Right lobe of liver (tissue), 6 donors: ENCODE results near the gene LRMDA. TPM values are rescaled to one million over a fixed set of nuclear protein-coding genes. Genes with fewer than 3 reads are reported as not detected.

ENCODE experiments used
- ATAC-seq, 4 donors: fragments of 200-7000 bp; cut with Tn5 transposase; one replicate each; pipeline ENCODE4 v1.9.1; 2020; ENCODE audit warnings: mild to moderate bottlenecking in 4 of 4, moderate library complexity in 4 of 4
- DNase-seq, 3 donors: peaks; one replicate each; pipeline ENCODE4 v3.0.0-alpha.2; 2020
- H3K27ac ChIP-seq, 3 donors: fragments of 200-600 bp; one replicate each; pipeline ENCODE4 v1.8.0; 2022
- H3K27me3 ChIP-seq, 2 donors: fragments of 200-600 bp; one replicate each; pipeline ENCODE4 v1.8.0; 2022
- H3K36me3 ChIP-seq, 4 donors: fragments of 200-600 bp; sonication (generic) in 1 of 4; one replicate each; pipeline versions ENCODE4 v1.5.1 to v1.8.0; 2017 to 2022; ENCODE audit warnings: control low read depth in 1 of 4
- H3K4me1 ChIP-seq, 4 donors: fragments of 200-600 bp; sonication (generic) in 1 of 4; one replicate each; pipeline versions ENCODE4 v1.5.1 to v1.8.0; 2017 to 2022; ENCODE audit warnings: control low read depth in 1 of 4
- H3K4me3 ChIP-seq, 3 donors: fragments of 200-600 bp; one replicate each; pipeline ENCODE4 v1.8.0; 2022
- H3K9me3 ChIP-seq, 4 donors: fragments of 200-600 bp; sonication (generic) in 1 of 4; one replicate each; pipeline versions ENCODE4 v1.5.1 to v1.8.0; 2017 to 2022; ENCODE audit warnings: control low read depth in 1 of 4
- POLR2A ChIP-seq: fragments of 450-650 bp; IDR thresholded peaks from one replicate; pipeline ENCODE4 v1.6.1; 2017; ENCODE audit warnings: antibody characterized with exemption, mild to moderate bottlenecking
- WGBS: methylation state at CpG from one replicate; pipeline ENCODE4 v1.1.6; 2018; ENCODE audit warnings: low coverage, low lambda C conversion rate; ENCODE audit not compliant: insufficient coverage; ENCODE audit errors: missing lambda C conversion rate; 5-methylcytosine and 5-hydroxymethylcytosine counted together
- intact Hi-C, 2 donors: fragments of 100-400 bp; cut with DNase I; formaldehyde crosslinking; loops; one replicate each; pipeline versions ENCODE4 v1.11.2 to v1.14.1; 2022
- total RNA-seq, 6 experiments: library from RNA; depleted of rRNA in 2 of 6; stranded (reverse); fragments of >200 nt in 2 of 6; fragmentation: NEBNext Ultra II Directional in 3 of 6; extraction: Animal tissue kit (Norgen Biotek cat#: 25700) in 3 of 6; gene quantifications; one replicate each; pipeline versions ENCODE4 v1.1.0 to v1.2.4, GENCODE V29; 2016 to 2023
- TF ChIP-seq, protein P1 (sequence below), 4 donors: fragments of 200-600 bp in 3 of 4; fragments of 450-650 bp in 1 of 4; IDR thresholded peaks; one replicate each; pipeline versions ENCODE4 v1.5.1 to v1.8.0; 2016 to 2022; ENCODE audit warnings: antibody characterized with exemption in 4 of 4, mild to moderate bottlenecking in 2 of 4
- donor health status: DM: no; HTN: yes; CAD: no.
- donor health status: DM: no; HTN: no; CAD: no.
- donor health status: DM: no; HTN: no; CAD: no.
- donor health status: DM: no; HTN: yes; CAD: no.
- donor health status: DM: no; HTN: yes; CAD: no.

Gene LRMDA
- total RNA-seq, 6 experiments from 2014 or later, result 9.9 to 19.9 (median 16.3) TPM

DNA sequence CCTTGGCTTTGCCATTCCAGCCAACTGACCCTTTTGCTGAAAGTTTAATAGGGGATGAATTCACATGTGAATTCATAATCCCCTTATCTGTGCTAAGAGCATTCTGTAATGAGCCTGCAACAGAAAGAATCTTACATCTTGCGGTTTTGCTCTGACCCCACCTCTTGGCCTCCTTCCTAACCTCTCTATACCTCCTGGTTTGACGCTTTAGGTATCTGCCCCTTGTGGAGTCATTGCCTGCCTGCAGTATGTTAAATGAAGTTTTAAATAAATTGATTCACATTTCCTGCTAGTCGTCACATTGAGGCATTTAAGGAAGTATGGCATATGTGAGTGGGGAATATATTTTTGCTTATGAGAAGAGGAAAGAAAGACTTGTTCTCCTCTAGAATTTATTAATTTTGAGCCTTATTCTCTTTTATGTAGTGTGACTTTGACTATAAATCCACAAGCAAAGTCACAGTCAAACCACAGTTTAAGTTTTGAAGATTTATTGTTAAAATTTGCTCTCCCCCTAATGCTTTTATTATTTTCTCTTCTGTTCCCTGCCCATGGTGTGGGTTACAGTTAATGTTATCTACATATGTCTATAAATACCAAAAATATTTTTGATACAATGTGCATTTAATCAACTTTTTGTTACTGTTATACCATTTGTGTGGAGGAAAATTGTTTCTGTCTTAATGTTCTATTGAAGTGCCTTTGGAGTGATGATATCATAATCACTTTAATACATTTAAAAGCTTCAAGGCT, 60.9 kb downstream of the LRMDA start:
- WGBS, result 51% methylated on average over 3 of the region's 3 CpGs
- TF ChIP-seq, protein P1, sequence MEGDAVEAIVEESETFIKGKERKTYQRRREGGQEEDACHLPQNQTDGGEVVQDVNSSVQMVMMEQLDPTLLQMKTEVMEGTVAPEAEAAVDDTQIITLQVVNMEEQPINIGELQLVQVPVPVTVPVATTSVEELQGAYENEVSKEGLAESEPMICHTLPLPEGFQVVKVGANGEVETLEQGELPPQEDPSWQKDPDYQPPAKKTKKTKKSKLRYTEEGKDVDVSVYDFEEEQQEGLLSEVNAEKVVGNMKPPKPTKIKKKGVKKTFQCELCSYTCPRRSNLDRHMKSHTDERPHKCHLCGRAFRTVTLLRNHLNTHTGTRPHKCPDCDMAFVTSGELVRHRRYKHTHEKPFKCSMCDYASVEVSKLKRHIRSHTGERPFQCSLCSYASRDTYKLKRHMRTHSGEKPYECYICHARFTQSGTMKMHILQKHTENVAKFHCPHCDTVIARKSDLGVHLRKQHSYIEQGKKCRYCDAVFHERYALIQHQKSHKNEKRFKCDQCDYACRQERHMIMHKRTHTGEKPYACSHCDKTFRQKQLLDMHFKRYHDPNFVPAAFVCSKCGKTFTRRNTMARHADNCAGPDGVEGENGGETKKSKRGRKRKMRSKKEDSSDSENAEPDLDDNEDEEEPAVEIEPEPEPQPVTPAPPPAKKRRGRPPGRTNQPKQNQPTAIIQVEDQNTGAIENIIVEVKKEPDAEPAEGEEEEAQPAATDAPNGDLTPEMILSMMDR (IDR thresholded peaks at IDR 0.05), result no peak
- TF ChIP-seq POLR2A, result no peak
- H3K4me3 ChIP-seq, result no peak overlapping the region
- H3K27ac ChIP-seq, result no peak overlapping the region
- intact Hi-C loops, result no loop called here
- no peak for ATAC-seq
- no peaks in the 10 kb centered on the region for H3K27me3 ChIP-seq
- no peaks in the 10 kb centered on the region for H3K9me3 ChIP-seq
- H3K4me1 ChIP-seq, result peaks cover 0 to 9% (median 0%) of the 10 kb centered on the region in 4 donors
- H3K36me3 ChIP-seq, result no peaks in the 10 kb centered on the region
- no peak for DNase-seq

DNA sequence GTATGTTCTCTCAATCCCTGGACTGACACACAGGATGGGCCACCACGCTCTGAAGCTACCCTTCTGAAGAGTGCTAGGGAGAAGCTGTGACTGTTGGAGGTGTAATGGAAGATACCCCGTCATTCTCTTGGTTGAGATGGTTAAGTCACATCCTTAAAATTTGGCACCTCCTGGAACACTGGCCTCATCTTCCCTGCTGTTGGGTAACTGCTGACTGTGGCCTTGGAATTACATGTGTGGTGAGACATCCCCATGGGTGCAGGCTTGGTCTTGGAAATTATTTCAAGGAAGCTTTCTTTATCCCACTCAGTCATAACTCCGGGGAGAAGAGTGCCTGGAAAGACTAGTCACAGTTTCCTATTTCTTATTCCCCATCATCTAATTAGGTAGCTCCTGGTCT, 62.0 kb downstream of the LRMDA start:
- intact Hi-C loops, result no loop called here
- ATAC-seq (no peak), DNase-seq (no peak)
- no peak for TF ChIP-seq POLR2A
- TF ChIP-seq, protein P1 (IDR thresholded peaks at IDR 0.05), result no peak
- Histone ChIP-seq H3K36me3 (no peaks in the 10 kb centered on the region), H3K4me3 (no peak overlapping the region), H3K27ac (no peak overlapping the region), H3K9me3 (no peaks in the 10 kb centered on the region), H3K27me3 (no peaks in the 10 kb centered on the region), H3K4me1 (peaks cover 0 to 9% (median 0%) of the 10 kb centered on the region in 4 donors)
- WGBS, result 88% methylated on average over 1 of the region's 3 CpGs

DNA sequence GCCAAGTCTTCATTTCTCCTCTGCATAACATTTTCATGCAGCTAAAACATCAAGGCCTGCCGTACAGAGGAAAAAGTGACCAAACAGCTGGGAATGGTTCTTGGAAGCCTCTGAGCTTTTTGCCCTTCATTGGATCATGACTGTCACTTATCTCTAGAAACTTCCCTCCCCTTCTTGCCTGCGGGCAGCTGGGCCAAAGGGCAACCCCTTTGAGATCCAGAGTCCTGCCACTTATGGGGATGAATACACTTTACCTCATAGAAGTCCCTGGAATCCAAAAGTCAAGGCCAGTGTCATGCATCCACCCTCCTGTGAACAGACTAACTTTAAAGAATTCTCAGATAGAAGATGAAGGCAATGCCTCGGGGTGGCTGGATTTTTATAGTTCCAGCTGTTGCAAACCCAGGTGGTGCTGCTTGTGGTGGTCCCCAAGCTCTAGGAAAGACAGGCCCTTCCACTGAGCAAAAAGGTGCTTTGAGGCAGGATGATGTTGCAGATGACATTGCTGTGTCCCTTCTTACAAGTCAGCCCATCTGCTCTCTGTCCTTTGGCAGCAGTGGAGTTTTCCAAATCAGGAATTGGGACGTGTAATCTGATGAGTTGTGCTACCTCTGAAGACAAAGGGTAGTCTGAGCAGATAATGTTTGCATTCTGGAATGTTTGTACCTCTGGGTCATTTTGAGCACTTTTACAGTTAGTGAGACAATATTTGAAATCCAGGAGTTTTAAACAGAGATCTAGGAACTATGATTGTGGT, 64.2 kb downstream of the LRMDA start:
- DNase-seq (no peak), ATAC-seq (peak in 3 of 4 donors; percentile 16 to 70 (median 34))
- intact Hi-C loops, result no loop called here
- peaks cover 0 to 9% (median 0%) of the 10 kb centered on the region in 4 donors for H3K4me1 ChIP-seq
- 19% methylated on average over 3 of the region's 4 CpGs for WGBS
- H3K27me3 ChIP-seq, result no peaks in the 10 kb centered on the region
- no peak overlapping the region for H3K4me3 ChIP-seq
- H3K27ac ChIP-seq, result no peak overlapping the region
- no peaks in the 10 kb centered on the region for H3K9me3 ChIP-seq
- no peaks in the 10 kb centered on the region for H3K36me3 ChIP-seq
- no peak for TF ChIP-seq POLR2A
- TF ChIP-seq, protein P1 (IDR thresholded peaks at IDR 0.05), result no peak

DNA sequence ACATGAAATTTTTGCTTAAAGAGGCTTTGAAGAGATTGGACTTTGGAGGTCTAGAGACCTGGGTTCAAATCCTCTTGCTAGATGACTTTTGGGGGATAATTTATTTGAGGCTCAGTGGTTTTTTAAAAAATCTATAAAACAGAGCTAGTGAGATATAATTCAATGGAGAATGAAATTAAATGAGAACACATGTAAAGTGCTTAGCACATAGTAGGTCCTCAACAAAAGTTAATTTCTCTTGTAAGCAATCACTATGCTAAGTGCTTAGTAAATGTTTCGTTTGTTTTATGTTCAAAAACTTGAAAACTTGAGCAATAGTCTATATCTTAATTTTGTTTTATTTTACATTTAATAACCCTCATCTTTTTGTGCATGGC, 64.8 kb downstream of the LRMDA start:
- Histone ChIP-seq H3K27me3 (no peaks in the 10 kb centered on the region), H3K36me3 (no peaks in the 10 kb centered on the region), H3K4me3 (no peak overlapping the region), H3K4me1 (peaks cover 0 to 9% (median 0%) of the 10 kb centered on the region in 4 donors), H3K27ac (no peak overlapping the region), H3K9me3 (no peaks in the 10 kb centered on the region)
- ATAC-seq (no peak), DNase-seq (no peak)
- intact Hi-C loops, result no loop called here
- TF ChIP-seq, protein P1 (IDR thresholded peaks at IDR 0.05), result no peak
- no peak for TF ChIP-seq POLR2A
- 60% methylated on average over 1 of the region's 1 CpG for WGBS
